Measurements from ENCODE around the gene DENND1B. TPM values are rescaled to one million over a fixed set of nuclear protein-coding genes. Genes with fewer than 3 reads are reported as not detected.

Gene DENND1B, protein sequence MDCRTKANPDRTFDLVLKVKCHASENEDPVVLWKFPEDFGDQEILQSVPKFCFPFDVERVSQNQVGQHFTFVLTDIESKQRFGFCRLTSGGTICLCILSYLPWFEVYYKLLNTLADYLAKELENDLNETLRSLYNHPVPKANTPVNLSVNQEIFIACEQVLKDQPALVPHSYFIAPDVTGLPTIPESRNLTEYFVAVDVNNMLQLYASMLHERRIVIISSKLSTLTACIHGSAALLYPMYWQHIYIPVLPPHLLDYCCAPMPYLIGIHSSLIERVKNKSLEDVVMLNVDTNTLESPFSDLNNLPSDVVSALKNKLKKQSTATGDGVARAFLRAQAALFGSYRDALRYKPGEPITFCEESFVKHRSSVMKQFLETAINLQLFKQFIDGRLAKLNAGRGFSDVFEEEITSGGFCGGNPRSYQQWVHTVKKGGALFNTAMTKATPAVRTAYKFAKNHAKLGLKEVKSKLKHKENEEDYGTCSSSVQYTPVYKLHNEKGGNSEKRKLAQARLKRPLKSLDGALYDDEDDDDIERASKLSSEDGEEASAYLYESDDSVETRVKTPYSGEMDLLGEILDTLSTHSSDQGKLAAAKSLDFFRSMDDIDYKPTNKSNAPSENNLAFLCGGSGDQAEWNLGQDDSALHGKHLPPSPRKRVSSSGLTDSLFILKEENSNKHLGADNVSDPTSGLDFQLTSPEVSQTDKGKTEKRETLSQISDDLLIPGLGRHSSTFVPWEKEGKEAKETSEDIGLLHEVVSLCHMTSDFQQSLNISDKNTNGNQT
- total RNA-seq (6.7 and 8.4 TPM in 2 replicates), polyA plus RNA-seq (4.0 and 5.5 TPM in 2 replicates), polyA minus RNA-seq (ENCODE audit: low replicate concordance) (5.0 and 6.7 TPM in 2 replicates)
- polyA plus RNA-seq (2012): 2.1 and 3.0 TPM in 2 replicates

GRCh38 chr1:197775282-197776262 is at the start of gene DENND1B:
Gene DENND1B (minus strand): TSS chr1:197775480. CDS start chr1:197775155, 325 bp downstream.
- peak within 1 kb of the TSS; percentile 91 for H2AFZ ChIP-seq (ENCODE audit: low read length)
- peaks cover 9% of the 10 kb centered on the region for H3K4me1 ChIP-seq (ENCODE audit: control insufficient read depth, extremely low read depth, insufficient read depth, low read length)
- peak; percentile 52 to 88 for DNase-seq (ENCODE audit: low read depth in 2 of 2)
- H3K4me2 ChIP-seq (ENCODE audit: extremely low read depth, insufficient read depth, low read length): peak within 1 kb of the TSS; percentile 91
- H3K9me3 ChIP-seq (ENCODE audit: control insufficient read depth, insufficient read depth, low read depth, low read length): no peaks in the 10 kb centered on the region
- H3K27me3 ChIP-seq (ENCODE audit: control insufficient read depth, insufficient read depth, low read length): no peaks in the 10 kb centered on the region
- H3K9ac ChIP-seq (ENCODE audit: insufficient read depth, low read length): peak within 1 kb of the TSS; percentile 84
- peak within 1 kb of the TSS; percentile 81 for H3K27ac ChIP-seq (ENCODE audit: insufficient read depth, low read length)
- H3K4me3 ChIP-seq (replicated peaks in 1 of 4; ENCODE audit: control extremely low read depth in 1 of 4, insufficient read depth in 1 of 4, low read depth in 3 of 4, low read length in 4 of 4): peak within 1 kb of the TSS; percentile 66 to 73 (median 68)
- peaks cover 7% of the 10 kb centered on the region for H3K79me2 ChIP-seq (ENCODE audit: control insufficient read depth, insufficient read depth, low read length)
- no peaks in the 10 kb centered on the region for H4K20me1 ChIP-seq (ENCODE audit: control insufficient read depth, extremely low read depth, insufficient read depth, low read length)
- H3K36me3 ChIP-seq (ENCODE audit: control insufficient read depth, insufficient read depth, low read length): no peaks in the 10 kb centered on the region
- no peak for TF ChIP-seq EZH2 (IDR thresholded peaks at IDR 0.05; ENCODE audit: low read length, missing control alignments)
- TF ChIP-seq, protein P1, sequence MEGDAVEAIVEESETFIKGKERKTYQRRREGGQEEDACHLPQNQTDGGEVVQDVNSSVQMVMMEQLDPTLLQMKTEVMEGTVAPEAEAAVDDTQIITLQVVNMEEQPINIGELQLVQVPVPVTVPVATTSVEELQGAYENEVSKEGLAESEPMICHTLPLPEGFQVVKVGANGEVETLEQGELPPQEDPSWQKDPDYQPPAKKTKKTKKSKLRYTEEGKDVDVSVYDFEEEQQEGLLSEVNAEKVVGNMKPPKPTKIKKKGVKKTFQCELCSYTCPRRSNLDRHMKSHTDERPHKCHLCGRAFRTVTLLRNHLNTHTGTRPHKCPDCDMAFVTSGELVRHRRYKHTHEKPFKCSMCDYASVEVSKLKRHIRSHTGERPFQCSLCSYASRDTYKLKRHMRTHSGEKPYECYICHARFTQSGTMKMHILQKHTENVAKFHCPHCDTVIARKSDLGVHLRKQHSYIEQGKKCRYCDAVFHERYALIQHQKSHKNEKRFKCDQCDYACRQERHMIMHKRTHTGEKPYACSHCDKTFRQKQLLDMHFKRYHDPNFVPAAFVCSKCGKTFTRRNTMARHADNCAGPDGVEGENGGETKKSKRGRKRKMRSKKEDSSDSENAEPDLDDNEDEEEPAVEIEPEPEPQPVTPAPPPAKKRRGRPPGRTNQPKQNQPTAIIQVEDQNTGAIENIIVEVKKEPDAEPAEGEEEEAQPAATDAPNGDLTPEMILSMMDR (conservative IDR thresholded peaks at IDR 0.05 in 1 of 2, IDR thresholded peaks at IDR 0.05 in 1 of 2; ENCODE audit: low read depth in 1 of 2, low read length in 2 of 2): no peak

DNA sequence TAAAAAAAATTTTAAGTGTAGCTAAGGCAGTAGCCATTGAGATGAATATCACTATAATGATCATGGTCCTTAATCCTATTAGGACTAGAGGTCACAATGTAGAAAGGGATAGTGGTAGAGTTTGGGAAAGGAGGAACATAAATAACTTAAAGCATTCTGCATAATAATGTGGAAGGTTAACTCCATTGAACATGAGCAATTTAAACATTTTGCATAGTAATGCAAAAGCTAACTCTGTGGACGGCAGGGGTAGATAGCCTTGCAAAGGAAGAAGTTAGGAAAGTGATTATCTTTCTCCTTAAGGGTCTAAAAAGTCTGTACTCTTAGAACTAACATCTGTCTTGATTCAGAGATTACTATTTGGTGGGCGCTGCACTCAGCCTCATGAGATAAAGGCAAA is 39.0 kb upstream of the DENND1B start:
- Histone ChIP-seq H3K4me3 (replicated peaks in 1 of 4; ENCODE audit: control extremely low read depth in 1 of 4, insufficient read depth in 1 of 4, low read depth in 3 of 4, low read length in 4 of 4) (no peak overlapping the region), H3K27ac (ENCODE audit: insufficient read depth, low read length) (no peak overlapping the region), H3K4me2 (ENCODE audit: extremely low read depth, insufficient read depth, low read length) (no peak overlapping the region), H4K20me1 (ENCODE audit: control insufficient read depth, extremely low read depth, insufficient read depth, low read length) (no peaks in the 10 kb centered on the region), H3K9me3 (ENCODE audit: control insufficient read depth, insufficient read depth, low read depth, low read length) (no peaks in the 10 kb centered on the region), H3K4me1 (ENCODE audit: control insufficient read depth, extremely low read depth, insufficient read depth, low read length) (no peaks in the 10 kb centered on the region), H3K79me2 (ENCODE audit: control insufficient read depth, insufficient read depth, low read length) (no peaks in the 10 kb centered on the region), H3K9ac (ENCODE audit: insufficient read depth, low read length) (no peak overlapping the region), H3K36me3 (ENCODE audit: control insufficient read depth, insufficient read depth, low read length) (no peaks in the 10 kb centered on the region), H2AFZ (ENCODE audit: low read length) (no peak overlapping the region), H3K27me3 (ENCODE audit: control insufficient read depth, insufficient read depth, low read length) (no peaks in the 10 kb centered on the region)
- TF ChIP-seq, protein P1 (conservative IDR thresholded peaks at IDR 0.05 in 1 of 2, IDR thresholded peaks at IDR 0.05 in 1 of 2; ENCODE audit: low read depth in 1 of 2, low read length in 2 of 2): no peak
- TF ChIP-seq EZH2 (IDR thresholded peaks at IDR 0.05; ENCODE audit: low read length, missing control alignments): no peak
- no peak for DNase-seq (ENCODE audit: low read depth in 2 of 2)

Data from fibroblast of lung (primary cell).